Left lung (tissue), 10 donors: ENCODE results near the gene NUAK1. TPM values are rescaled to one million over a fixed set of nuclear protein-coding genes. Genes with fewer than 3 reads are reported as not detected.
A peak's percentile ranks its signal among the peaks of the same experiment; 100 is the strongest.

ENCODE experiments used
- ATAC-seq: fragments of 200-7000 bp; cut with Tn5 transposase; one replicate; pipeline ENCODE4 v1.9.1; 2020; ENCODE audit warnings: moderate library complexity
- DNase-seq, 4 donors: peaks; one replicate each; pipeline ENCODE4 v3.0.0-alpha.2; 2013 to 2020
- H3K27ac ChIP-seq, 2 donors: fragments of 200-600 bp; sonication (generic) in 1 of 2; one replicate each; pipeline versions ENCODE4 v1.5.0 to v1.8.0; 2020 to 2021
- H3K27me3 ChIP-seq, 2 donors: fragments of 200-600 bp; sonication (generic) in 1 of 2; one replicate each; pipeline versions ENCODE4 v1.5.0 to v1.8.0; 2020 to 2021
- H3K36me3 ChIP-seq, 2 donors: fragments of 200-600 bp; sonication (generic) in 1 of 2; one replicate each; pipeline versions ENCODE4 v1.5.0 to v1.8.0; 2020 to 2021
- H3K4me1 ChIP-seq, 2 donors: fragments of 200-600 bp; one replicate each; pipeline ENCODE4 v1.8.0; 2021
- H3K4me3 ChIP-seq, 2 donors: fragments of 200-600 bp; sonication (generic) in 1 of 2; one replicate each; pipeline versions ENCODE4 v1.5.0 to v1.8.0; 2020 to 2021; ENCODE audit warnings: mild to moderate bottlenecking in 1 of 2
- H3K9me3 ChIP-seq, 2 donors: fragments of 200-600 bp; sonication (generic) in 1 of 2; one replicate each; pipeline versions ENCODE4 v1.5.0 to v1.8.0; 2020 to 2021
- intact Hi-C, 2 donors: fragments of 100-400 bp; cut with DNase I; formaldehyde crosslinking; loops; one replicate each; pipeline versions ENCODE4 v1.11.2 to v1.14.2; 2022
- polyA plus RNA-seq, 6 donors: library from polyadenylated mRNA; unstranded; fragments of 120-200 nt; gene quantifications; one replicate each; pipeline ENCODE4 v1.2.1, GENCODE V29; 2013; ENCODE audit not compliant: insufficient read length in 6 of 6
- total RNA-seq, 2 donors: library from RNA; stranded (reverse); fragmentation: NEBNext Ultra II Directional; extraction: Animal tissue kit (Norgen Biotek cat#: 25700); gene quantifications; one replicate each; pipeline ENCODE4 v1.2.1, GENCODE V29; 2021
- TF ChIP-seq, protein P1 (sequence below), 2 donors: fragments of 200-600 bp; sonication (generic) in 1 of 2; IDR thresholded peaks; one replicate each; pipeline versions ENCODE4 v1.5.0 to v1.8.0; 2021; ENCODE audit warnings: antibody characterized with exemption in 2 of 2
- donor health status: DM: no; HTN: yes; CAD: no.
- donor health status: DM: no; HTN: no; CAD: no.

NUAK1 gene
- total and polyA plus RNA-seq, 8 donors: 6.5 to 11.7 (median 8.1) TPM

DNA sequence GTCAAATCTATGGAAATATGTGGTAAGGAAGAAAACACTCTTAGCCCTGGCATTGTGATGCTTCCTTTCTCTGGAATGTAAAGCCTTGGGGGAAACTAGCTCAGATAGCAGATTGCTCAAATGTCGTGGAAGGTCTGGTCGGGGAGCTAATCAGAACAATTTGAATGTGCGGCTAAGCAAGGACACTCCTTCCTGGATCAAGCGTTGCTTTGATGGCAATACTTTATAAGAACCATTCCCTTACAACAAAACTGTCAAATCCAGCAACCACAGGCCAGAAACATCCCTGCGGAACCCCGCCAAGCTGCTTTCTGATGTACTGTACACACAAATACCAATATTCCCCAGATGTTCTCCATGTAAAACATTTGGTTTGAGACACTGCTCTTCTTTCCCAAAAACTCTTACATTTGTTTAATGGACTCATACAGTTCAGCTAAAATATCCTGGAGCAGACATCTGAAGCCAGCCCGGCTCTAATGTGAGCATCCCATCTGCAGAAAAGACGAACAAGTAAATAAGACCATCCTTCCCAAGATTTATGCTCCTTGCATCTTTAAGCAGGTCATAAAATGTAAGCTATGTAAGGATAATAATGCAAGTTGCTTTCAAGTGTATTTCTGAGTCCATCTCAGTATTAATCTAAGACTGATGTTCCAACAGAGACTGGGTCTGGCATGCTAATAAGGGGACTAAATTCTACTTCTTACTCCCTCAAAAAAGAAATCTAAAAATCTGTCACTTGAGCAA, 20.2 kb downstream of the NUAK1 start:
- intact Hi-C loops: no loop called here
- no peak for DNase-seq
- Histone ChIP-seq H3K36me3 (no peaks in the 10 kb centered on the region), H3K27ac (no peak overlapping the region), H3K4me1 (peaks cover 5 to 9% of the 10 kb centered on the region in 2 donors), H3K27me3 (no peaks in the 10 kb centered on the region), H3K4me3 (no peak overlapping the region), H3K9me3 (no peaks in the 10 kb centered on the region)
- TF ChIP-seq, protein P1, sequence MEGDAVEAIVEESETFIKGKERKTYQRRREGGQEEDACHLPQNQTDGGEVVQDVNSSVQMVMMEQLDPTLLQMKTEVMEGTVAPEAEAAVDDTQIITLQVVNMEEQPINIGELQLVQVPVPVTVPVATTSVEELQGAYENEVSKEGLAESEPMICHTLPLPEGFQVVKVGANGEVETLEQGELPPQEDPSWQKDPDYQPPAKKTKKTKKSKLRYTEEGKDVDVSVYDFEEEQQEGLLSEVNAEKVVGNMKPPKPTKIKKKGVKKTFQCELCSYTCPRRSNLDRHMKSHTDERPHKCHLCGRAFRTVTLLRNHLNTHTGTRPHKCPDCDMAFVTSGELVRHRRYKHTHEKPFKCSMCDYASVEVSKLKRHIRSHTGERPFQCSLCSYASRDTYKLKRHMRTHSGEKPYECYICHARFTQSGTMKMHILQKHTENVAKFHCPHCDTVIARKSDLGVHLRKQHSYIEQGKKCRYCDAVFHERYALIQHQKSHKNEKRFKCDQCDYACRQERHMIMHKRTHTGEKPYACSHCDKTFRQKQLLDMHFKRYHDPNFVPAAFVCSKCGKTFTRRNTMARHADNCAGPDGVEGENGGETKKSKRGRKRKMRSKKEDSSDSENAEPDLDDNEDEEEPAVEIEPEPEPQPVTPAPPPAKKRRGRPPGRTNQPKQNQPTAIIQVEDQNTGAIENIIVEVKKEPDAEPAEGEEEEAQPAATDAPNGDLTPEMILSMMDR (IDR thresholded peaks at IDR 0.05): no peak
- ATAC-seq: no peak

DNA sequence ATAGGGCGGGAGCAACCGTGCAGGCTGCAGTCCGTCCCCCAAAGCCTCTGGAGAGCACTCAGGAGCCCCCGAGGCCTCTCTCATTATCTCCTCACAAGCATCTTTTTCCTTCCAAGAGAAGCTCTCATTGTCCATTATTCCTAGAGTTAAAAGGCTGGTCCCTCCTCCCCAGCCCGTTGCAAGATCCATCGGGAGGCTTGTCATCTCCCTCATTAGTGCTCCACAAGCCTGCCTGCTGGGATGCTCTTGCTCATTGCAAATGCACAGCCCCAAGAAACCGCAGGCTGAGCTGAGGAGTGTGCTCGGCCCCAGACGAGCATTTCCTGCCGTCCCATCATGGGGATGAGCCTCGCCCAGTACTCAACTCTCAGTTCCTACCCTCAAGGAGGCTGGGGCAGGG, 23.3 kb downstream of the NUAK1 start:
- intact Hi-C loops: no loop called here
- ATAC-seq (no peak), DNase-seq (no peak)
- H3K4me3 ChIP-seq: no peak overlapping the region
- H3K36me3 ChIP-seq: no peaks in the 10 kb centered on the region
- no peak overlapping the region for H3K27ac ChIP-seq
- no peaks in the 10 kb centered on the region for H3K9me3 ChIP-seq
- peaks cover 4 to 18% of the 10 kb centered on the region in 2 donors for H3K4me1 ChIP-seq
- TF ChIP-seq, protein P1 (IDR thresholded peaks at IDR 0.05): no peak
- H3K27me3 ChIP-seq: no peaks in the 10 kb centered on the region

DNA sequence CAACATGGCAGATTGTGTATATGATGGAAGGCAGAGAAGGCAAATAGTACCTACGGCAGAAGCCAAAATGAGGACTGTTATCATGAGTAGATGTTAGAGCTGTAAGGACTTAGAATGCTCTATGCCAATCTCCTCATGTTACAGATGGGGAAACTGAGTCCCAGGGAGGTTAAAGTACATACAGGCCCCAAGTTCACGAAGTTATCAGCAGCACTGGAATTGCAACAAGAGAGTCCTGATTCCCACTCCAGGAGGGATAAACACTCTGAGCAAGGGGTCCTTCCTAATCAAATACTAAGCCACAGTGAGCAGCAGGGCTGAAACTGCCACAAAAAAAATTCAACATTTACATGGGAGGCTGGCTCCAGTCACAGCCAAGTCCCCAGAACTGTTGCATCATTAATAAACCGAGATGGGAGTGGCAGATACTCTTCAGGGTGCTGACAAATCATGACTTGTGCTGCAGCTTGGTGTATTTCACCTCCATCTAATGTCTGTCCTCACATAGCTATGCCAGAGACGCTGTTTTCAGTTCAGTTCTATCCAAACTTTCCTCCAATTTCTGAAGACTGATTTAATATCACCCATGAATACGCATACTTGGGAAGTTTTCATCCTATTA, 24.2 kb downstream of the NUAK1 start:
- Histone ChIP-seq H3K27me3 (no peaks in the 10 kb centered on the region), H3K9me3 (no peaks in the 10 kb centered on the region), H3K4me3 (no peak overlapping the region), H3K27ac (peak overlapping the region in 1 of 2 donors; percentile 59), H3K4me1 (peaks cover 2 to 18% of the 10 kb centered on the region in 2 donors), H3K36me3 (no peaks in the 10 kb centered on the region)
- TF ChIP-seq, protein P1 (IDR thresholded peaks at IDR 0.05): no peak
- ATAC-seq: no peak
- no peak for DNase-seq
- intact Hi-C loops: no loop called here

DNA sequence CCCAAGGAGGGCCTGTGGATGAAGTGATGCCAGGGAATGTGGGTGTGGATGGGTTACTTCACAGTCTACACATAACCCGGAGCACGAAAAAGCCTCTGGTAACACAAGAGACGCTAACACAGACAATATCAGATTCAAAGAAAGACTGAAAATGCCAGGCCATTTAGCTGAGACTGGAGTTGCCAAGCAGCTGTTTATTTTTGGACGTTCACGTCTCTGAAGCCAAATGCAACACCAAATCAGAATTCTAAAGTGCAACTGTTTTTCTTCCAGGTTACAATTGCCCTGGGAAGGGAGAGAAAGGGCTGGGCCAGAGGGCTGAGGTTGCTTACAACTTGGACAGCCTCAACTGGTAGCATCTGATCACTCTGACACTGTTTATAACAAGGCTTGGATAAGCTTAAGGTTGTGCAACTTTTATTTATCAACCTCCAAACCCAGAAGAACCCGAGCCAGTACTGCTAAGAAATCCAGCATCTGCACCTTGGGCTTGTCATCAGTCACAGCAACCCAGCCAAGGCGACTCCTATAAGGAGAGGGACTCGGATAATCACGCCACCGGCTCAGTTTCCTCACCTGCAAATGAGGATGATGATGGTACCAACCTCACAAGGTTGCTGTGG, 24.8 kb downstream of the NUAK1 start:
- no peak overlapping the region for H3K4me3 ChIP-seq
- no peaks in the 10 kb centered on the region for H3K36me3 ChIP-seq
- ATAC-seq: peak; percentile 42
- H3K9me3 ChIP-seq: no peaks in the 10 kb centered on the region
- H3K27me3 ChIP-seq: no peaks in the 10 kb centered on the region
- TF ChIP-seq, protein P1 (IDR thresholded peaks at IDR 0.05): no peak
- peak in 1 of 4 donors; percentile 74 for DNase-seq
- intact Hi-C loops: no loop called here
- H3K4me1 ChIP-seq: peaks cover 8 to 21% of the 10 kb centered on the region in 2 donors
- peak overlapping the region; percentile 1 to 59 for H3K27ac ChIP-seq

DNA sequence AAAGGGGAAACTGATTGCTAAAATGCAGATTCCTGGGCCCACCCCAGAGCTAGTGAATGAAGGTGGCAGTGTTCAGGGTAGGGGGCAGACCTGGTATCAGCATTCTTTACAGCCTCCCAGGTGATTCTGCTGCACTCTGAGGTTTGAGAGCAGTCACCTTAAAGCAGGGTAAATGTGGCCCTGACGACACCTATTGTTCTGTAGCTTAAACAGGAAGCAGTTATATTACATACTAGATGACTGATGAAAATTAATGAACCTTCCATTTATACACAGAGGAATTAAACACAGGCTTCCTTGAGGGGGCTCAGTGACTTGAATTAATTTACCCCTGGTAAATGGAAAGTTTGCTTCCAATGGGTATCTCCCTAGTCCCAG, 25.3 kb downstream of the NUAK1 start:
- intact Hi-C loops: no loop called here
- no peak for DNase-seq
- no peak for ATAC-seq
- TF ChIP-seq, protein P1 (IDR thresholded peaks at IDR 0.05): no peak
- Histone ChIP-seq H3K27ac (peak overlapping the region; percentile 1 to 59), H3K4me3 (no peak overlapping the region), H3K4me1 (peaks cover 13 to 21% of the 10 kb centered on the region in 2 donors), H3K9me3 (no peaks in the 10 kb centered on the region), H3K36me3 (no peaks in the 10 kb centered on the region), H3K27me3 (no peaks in the 10 kb centered on the region)
